GM21447 (cell line): ENCODE measurements around the gene CENATAC.
"Not testable (repeated sequence)": the region's sequence is repeated elsewhere in the genome, so short reads cannot be mapped to it uniquely, and the experiment has no call there.

Source experiments
- ATAC-seq: cut with Tn5 transposase; IDR thresholded peaks from one replicate; pipeline ENCODE4 v1.9.1; 2021; ENCODE audit not compliant: unreplicated experiment

Gene CENATAC

GRCh38 chr11:119026970-119027369, 29.0 kb downstream of the CENATAC start:
- no peak for ATAC-seq

GRCh38 chr11:119027561-119028345, 29.8 kb downstream of the CENATAC start:
- no peak for ATAC-seq

GRCh38 chr11:119028346-119029068, 30.6 kb downstream of the CENATAC start:
- no peak for ATAC-seq

- ATAC-seq: no peak
Measured at GRCh38 chr11:119029069-119029339, 31.1 kb downstream of the CENATAC start.

GRCh38 chr11:119029340-119030028, 31.5 kb downstream of the CENATAC start:
- peak; percentile 11 for ATAC-seq

- ATAC-seq: peak; percentile 17
Measured at GRCh38 chr11:119030029-119030328, 32.0 kb downstream of the CENATAC start.

- peak; percentile 80 for ATAC-seq
Measured at GRCh38 chr11:119030329-119031047, 32.5 kb downstream of the CENATAC start, which contains the start of gene SLC37A4. SLC37A4 (minus strand) TSS chr11:119030877.

- ATAC-seq: no peak
Measured at GRCh38 chr11:119031912-119032280, 34.0 kb downstream of the CENATAC start.

- not testable (repeated sequence) for ATAC-seq
Measured at GRCh38 chr11:119033421-119033820, 35.5 kb downstream of the CENATAC start.

GRCh38 chr11:119034813-119035212, 36.9 kb downstream of the CENATAC start:
- ATAC-seq: no peak

GRCh38 chr11:119038884-119039283, 40.9 kb downstream of the CENATAC start:
- no peak for ATAC-seq

GRCh38 chr11:119039471-119039870, 41.5 kb downstream of the CENATAC start:
- not testable (repeated sequence) for ATAC-seq

GRCh38 chr11:119041821-119042514, 44.0 kb downstream of the CENATAC start:
- no peak for ATAC-seq

GRCh38 chr11:119042927-119043326, 45.0 kb downstream of the CENATAC start:
- no peak for ATAC-seq

GRCh38 chr11:119044708-119045107, 46.8 kb downstream of the CENATAC start:
- ATAC-seq: no peak

- ATAC-seq: no peak
Measured at GRCh38 chr11:119046489-119046888, 48.6 kb downstream of the CENATAC start.

- no peak for ATAC-seq
Measured at GRCh38 chr11:119047205-119047604, 49.3 kb downstream of the CENATAC start.

GRCh38 chr11:119048644-119049043, 50.7 kb downstream of the CENATAC start:
- ATAC-seq: no peak

GRCh38 chr11:119049081-119049480, 51.1 kb downstream of the CENATAC start:
- ATAC-seq: no peak

GRCh38 chr11:119051440-119052162, 53.7 kb downstream of the CENATAC start:
- peak; percentile 61 for ATAC-seq
